Spleen (tissue), 7 donors: ENCODE measurements around the gene GALNT17.
"Not testable (repeated sequence)": the region's sequence is repeated elsewhere in the genome, so short reads cannot be mapped to it uniquely, and the experiment has no call there.

ENCODE experiments used
- POLR2AphosphoS5 ChIP-seq, 3 donors: sonication (generic); formaldehyde crosslinking; IDR thresholded peaks; one replicate each; pipeline ENCODE4 v1.5.1; 2017; ENCODE audit warnings: antibody characterized with exemption in 3 of 3
- TF ChIP-seq, protein P1 (sequence below), 11 experiments: fragments of 200-600 bp in 7 of 11; fragments of 450-650 bp in 4 of 11; sonication (generic) in 4 of 11; IDR thresholded peaks in 8 of 11; conservative IDR thresholded peaks in 3 of 11; 1 replicate in 7 of 11; 2 replicates in 4 of 11; pipeline versions ENCODE4 v1.4.0 to v1.8.0; 2016 to 2021; ENCODE audit warnings: antibody characterized with exemption in 11 of 11, inconsistent platforms in 4 of 11, mild to moderate bottlenecking in 1 of 11
- donor health status: DM: no; HTN: no; CAD: no; lungs with moderate emphysema.
- donor health status: DM: no; HTN: no; CAD: no.
- donor health status: DM: no; HTN: no; CAD: no.

DNA sequence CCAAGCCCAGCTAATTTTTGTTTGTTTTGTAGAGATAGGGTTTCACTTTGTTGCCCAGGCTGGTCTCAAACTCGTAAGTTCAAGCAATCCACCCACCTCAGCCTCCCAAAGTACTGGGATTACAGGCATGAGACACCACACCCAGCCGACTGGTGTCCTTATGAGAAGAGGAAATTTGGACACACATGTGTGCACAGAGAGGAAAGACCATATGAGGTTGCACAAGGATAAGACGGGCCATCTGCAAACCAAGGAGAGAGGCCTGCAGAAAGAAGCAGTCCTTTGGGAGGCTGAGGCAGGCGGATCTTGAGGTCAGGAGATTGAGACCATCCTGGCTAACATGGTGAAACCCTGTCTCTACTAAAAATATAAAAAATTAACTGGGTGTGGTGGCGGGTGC is 130.9 kb downstream of the GALNT17 start:
- TF ChIP-seq, protein P1, sequence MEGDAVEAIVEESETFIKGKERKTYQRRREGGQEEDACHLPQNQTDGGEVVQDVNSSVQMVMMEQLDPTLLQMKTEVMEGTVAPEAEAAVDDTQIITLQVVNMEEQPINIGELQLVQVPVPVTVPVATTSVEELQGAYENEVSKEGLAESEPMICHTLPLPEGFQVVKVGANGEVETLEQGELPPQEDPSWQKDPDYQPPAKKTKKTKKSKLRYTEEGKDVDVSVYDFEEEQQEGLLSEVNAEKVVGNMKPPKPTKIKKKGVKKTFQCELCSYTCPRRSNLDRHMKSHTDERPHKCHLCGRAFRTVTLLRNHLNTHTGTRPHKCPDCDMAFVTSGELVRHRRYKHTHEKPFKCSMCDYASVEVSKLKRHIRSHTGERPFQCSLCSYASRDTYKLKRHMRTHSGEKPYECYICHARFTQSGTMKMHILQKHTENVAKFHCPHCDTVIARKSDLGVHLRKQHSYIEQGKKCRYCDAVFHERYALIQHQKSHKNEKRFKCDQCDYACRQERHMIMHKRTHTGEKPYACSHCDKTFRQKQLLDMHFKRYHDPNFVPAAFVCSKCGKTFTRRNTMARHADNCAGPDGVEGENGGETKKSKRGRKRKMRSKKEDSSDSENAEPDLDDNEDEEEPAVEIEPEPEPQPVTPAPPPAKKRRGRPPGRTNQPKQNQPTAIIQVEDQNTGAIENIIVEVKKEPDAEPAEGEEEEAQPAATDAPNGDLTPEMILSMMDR (IDR thresholded peaks at IDR 0.05 in 8 of 11, conservative IDR thresholded peaks at IDR 0.05 in 3 of 11): not testable (repeated sequence)
- TF ChIP-seq POLR2AphosphoS5 (IDR thresholded peaks at IDR 0.05): not testable (repeated sequence)
